ENCODE measurements around the gene COQ8B.

The COQ8B gene

GRCh38 chr19:40726279-40726678 is 9.6 kb upstream of the COQ8B start:
- H3K4me3 ChIP-seq (ENCODE audit: low read depth, low read length): no peak overlapping the region
- no peak for TF ChIP-seq CTCF (IDR thresholded peaks at IDR 0.05; ENCODE audit: insufficient read depth, low read length, missing control alignments)
- DNase-seq (ENCODE audit: low read depth, low spot score): no peak
- POLR2A ChIA-PET: no interaction called here
- CTCF ChIA-PET: no interaction called here

GRCh38 chr19:40724855-40725254 is 8.2 kb upstream of the COQ8B start:
- no peak overlapping the region for H3K4me3 ChIP-seq (ENCODE audit: low read depth, low read length)
- DNase-seq (ENCODE audit: low read depth, low spot score): no peak
- POLR2A ChIA-PET: interaction anchor here (0.5 kb wide), 1 partner anchor 11 kb away, joined by 3 read pairs; no protein-coding TSS in a partner anchor
- TF ChIP-seq CTCF (IDR thresholded peaks at IDR 0.05; ENCODE audit: insufficient read depth, low read length, missing control alignments): no peak
- CTCF ChIA-PET: no interaction called here

GRCh38 chr19:40724315-40724714 is 7.6 kb upstream of the COQ8B start:
- CTCF ChIA-PET: no interaction called here
- DNase-seq (ENCODE audit: low read depth, low spot score): no peak
- TF ChIP-seq CTCF (IDR thresholded peaks at IDR 0.05; ENCODE audit: insufficient read depth, low read length, missing control alignments): no peak
- POLR2A ChIA-PET: no interaction called here
- H3K4me3 ChIP-seq (ENCODE audit: low read depth, low read length): no peak overlapping the region

GRCh38 chr19:40723661-40724254 is 7.1 kb upstream of the COQ8B start:
- POLR2A ChIA-PET: no interaction called here
- no peak for DNase-seq (ENCODE audit: low read depth, low spot score)
- CTCF ChIA-PET: no interaction called here

GRCh38 chr19:40721936-40722661 is 5.4 kb upstream of the COQ8B start:
- ChIA-PET CTCF (interaction anchor here (0.7 to 1.7 kb wide), 3 partner anchors 22 to 647 kb away, joined by 3 to 5 read pairs (median 4); no protein-coding TSS in a partner anchor), POLR2A (interaction anchor here (0.9 kb wide), 1 partner anchor 31 kb away, joined by 4 read pairs; the partner anchor contains the start of gene NUMBL)
- no peak for DNase-seq (ENCODE audit: low read depth, low spot score)
- TF ChIP-seq CTCF (IDR thresholded peaks at IDR 0.05; ENCODE audit: insufficient read depth, low read length, missing control alignments): no peak
- no peak overlapping the region for H3K4me3 ChIP-seq (ENCODE audit: low read depth, low read length)

More at GRCh38 chr19:40723661-40724254, 7.1 kb upstream of the COQ8B start:
- TF ChIP-seq CTCF (IDR thresholded peaks at IDR 0.05; ENCODE audit: insufficient read depth, low read length, missing control alignments): no peak
- no peak overlapping the region for H3K4me3 ChIP-seq (ENCODE audit: low read depth, low read length)

- TF ChIP-seq CTCF (IDR thresholded peaks at IDR 0.05; ENCODE audit: insufficient read depth, low read length, missing control alignments): no peak
- ChIA-PET CTCF (interaction anchor here (1.0 to 1.7 kb wide), 2 partner anchors 23 to 58 kb away, joined by 3 to 5 read pairs; no protein-coding TSS in a partner anchor), POLR2A (interaction anchor here (0.9 kb wide), 1 partner anchor 30 kb away, joined by 4 read pairs; the partner anchor contains the start of gene NUMBL)
- no peak overlapping the region for H3K4me3 ChIP-seq (ENCODE audit: low read depth, low read length)
- no peak for DNase-seq (ENCODE audit: low read depth, low spot score)
Observed at GRCh38 chr19:40721140-40721486, 4.4 kb upstream of the COQ8B start.
